ENCODE measurements around the gene RHBDD1.

- TF ChIP-seq, protein P1, sequence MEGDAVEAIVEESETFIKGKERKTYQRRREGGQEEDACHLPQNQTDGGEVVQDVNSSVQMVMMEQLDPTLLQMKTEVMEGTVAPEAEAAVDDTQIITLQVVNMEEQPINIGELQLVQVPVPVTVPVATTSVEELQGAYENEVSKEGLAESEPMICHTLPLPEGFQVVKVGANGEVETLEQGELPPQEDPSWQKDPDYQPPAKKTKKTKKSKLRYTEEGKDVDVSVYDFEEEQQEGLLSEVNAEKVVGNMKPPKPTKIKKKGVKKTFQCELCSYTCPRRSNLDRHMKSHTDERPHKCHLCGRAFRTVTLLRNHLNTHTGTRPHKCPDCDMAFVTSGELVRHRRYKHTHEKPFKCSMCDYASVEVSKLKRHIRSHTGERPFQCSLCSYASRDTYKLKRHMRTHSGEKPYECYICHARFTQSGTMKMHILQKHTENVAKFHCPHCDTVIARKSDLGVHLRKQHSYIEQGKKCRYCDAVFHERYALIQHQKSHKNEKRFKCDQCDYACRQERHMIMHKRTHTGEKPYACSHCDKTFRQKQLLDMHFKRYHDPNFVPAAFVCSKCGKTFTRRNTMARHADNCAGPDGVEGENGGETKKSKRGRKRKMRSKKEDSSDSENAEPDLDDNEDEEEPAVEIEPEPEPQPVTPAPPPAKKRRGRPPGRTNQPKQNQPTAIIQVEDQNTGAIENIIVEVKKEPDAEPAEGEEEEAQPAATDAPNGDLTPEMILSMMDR (IDR thresholded peaks at IDR 0.05; ENCODE audit: low read depth, low read length, poor library complexity, severe bottlenecking) = no peak
- no peak for TF ChIP-seq EZH2phosphoT487 (IDR thresholded peaks at IDR 0.05; ENCODE audit: borderline replicate concordance, low read length)
Measured at GRCh38 chr2:226979004-226979403, 143.2 kb downstream of the RHBDD1 start.
